Testis (tissue), 2 donors: Measurements from ENCODE around the gene WFDC13.

ENCODE experiments used
- POLR2A ChIP-seq: fragments of 450-650 bp; IDR thresholded peaks from one replicate; pipeline ENCODE4 v1.6.1; 2017; ENCODE audit warnings: antibody characterized with exemption, mild to moderate bottlenecking, moderate library complexity
- TF ChIP-seq, protein P1 (sequence below), 3 experiments: fragments of 450-650 bp in 2 of 3; fragments of 200-600 bp in 1 of 3; sonication (generic) in 1 of 3; IDR thresholded peaks; one replicate each; pipeline ENCODE4 v1.5.1; 2016 to 2019; ENCODE audit warnings: antibody characterized with exemption in 3 of 3, mild to moderate bottlenecking in 2 of 3, moderate library complexity in 1 of 3

DNA sequence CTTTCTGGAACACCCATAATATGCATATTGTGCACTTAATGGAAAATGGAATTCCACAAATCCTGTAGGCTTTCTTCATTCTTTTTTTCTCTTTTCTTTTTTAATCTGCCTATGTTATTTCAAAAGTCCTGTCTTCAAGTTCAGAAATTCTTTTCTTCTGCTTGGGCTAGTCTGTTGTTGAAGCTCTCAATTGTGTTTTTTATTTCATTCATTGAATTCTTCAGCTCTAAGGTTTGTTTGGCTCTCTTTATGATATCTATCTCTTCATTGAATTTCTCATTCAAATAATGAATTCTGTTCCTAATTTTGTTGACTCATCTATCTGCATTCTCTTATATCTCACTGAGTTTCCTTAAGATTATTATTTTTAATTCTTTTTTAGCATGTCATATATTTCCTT, 30.4 kb downstream of the WFDC13 start:
- TF ChIP-seq, protein P1, sequence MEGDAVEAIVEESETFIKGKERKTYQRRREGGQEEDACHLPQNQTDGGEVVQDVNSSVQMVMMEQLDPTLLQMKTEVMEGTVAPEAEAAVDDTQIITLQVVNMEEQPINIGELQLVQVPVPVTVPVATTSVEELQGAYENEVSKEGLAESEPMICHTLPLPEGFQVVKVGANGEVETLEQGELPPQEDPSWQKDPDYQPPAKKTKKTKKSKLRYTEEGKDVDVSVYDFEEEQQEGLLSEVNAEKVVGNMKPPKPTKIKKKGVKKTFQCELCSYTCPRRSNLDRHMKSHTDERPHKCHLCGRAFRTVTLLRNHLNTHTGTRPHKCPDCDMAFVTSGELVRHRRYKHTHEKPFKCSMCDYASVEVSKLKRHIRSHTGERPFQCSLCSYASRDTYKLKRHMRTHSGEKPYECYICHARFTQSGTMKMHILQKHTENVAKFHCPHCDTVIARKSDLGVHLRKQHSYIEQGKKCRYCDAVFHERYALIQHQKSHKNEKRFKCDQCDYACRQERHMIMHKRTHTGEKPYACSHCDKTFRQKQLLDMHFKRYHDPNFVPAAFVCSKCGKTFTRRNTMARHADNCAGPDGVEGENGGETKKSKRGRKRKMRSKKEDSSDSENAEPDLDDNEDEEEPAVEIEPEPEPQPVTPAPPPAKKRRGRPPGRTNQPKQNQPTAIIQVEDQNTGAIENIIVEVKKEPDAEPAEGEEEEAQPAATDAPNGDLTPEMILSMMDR (IDR thresholded peaks at IDR 0.05) = no peak
- no peak for TF ChIP-seq POLR2A
